HG02938 (cell line): ENCODE data around the gene CCNL1.
"Not testable (repeated sequence)": the region's sequence is repeated elsewhere in the genome, so short reads cannot be mapped to it uniquely, and the experiment has no call there.

Experiments used
- ATAC-seq: cut with Tn5 transposase; IDR thresholded peaks from one replicate; pipeline ENCODE4 v1.9.1; 2021; ENCODE audit warnings: mild to moderate bottlenecking, moderate library complexity; ENCODE audit not compliant: unreplicated experiment

The CCNL1 gene

DNA sequence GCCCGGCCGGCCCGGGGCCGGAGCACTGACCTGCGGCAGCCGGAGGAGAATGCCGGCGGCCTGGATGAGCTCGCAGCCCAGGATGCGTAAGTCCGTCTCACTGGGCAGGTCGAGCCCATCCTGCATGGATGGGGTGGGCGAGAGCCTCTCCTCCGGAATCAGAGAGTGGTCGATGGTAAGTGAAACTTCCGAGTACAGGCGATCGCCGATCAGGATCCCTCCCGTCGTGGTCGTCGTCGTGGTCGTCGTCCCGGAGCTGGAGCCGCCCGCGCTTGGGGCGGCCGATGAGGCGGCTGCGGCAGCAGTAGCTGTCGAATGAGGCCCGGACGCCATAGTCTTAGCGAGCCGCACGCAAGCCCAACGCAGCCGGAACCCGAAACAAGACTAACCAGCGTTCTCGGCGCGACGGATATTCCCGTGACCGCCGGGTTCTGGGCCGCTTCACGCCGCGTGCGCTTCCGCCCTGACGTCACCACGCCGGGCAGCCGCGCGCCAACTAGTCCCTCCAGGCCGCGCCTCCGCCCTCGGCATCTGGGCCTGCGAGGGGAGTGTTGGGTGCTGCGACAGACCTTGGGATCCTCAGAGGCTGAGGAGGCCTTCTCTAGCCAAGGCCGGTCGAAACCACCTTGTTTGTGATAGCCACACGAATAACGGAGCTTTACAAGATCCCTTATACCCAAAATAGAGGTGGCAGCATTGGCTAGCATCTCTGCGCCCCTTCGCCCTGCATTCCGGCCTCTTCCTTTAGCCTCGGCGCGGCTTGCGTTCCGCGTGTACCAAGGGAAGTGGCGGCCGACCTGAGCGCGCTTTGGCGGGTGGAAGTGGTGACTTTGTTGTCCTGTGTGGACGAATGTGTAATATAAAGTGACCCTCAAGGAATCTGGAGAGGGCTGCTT lies at the start of gene CCNL1:
CCNL1 (minus strand) TSS at position 386 of the 896 bp plus-strand sequence; CDS start at position 333, 53 bp downstream.
- peak; percentile 79 for ATAC-seq

DNA sequence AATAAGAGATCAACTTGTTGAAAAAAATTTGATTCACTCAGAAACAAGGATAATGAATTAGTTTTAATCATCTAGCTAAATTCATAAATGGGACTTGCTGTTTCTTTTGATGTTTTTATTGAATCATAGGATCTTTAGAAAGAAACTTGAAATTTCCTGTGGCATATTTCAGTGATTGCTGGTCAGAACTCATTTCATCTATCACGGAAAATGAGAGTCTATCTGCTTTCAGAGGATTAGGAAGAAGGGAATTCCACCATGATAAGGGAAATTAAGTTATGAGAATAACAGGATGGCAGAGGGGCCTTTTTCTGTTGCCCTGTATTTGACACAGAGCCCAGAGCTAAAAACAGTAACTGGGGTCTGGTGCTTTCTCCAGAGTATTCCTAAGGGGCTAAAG lies 44.9 kb upstream of the CCNL1 start:
- ATAC-seq: no peak

DNA sequence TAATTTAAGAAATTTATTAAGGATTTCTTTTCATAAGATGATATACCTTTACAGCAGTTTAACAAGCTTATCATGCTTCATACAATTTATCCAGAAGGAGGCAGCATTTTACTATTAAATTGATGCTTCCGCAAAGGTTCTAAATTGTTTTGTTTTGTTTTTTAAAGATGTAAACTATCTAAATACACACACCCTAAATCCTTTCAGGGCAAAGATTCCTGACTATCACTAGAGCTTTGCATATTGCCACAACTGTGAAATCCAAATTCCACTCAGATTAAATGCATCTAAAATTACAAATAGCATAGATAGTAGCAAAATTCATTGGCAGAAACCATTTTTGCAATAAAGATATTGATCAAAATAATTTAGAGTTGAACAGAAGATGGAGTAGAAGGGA lies 44.5 kb upstream of the CCNL1 start:
- ATAC-seq: no peak

DNA sequence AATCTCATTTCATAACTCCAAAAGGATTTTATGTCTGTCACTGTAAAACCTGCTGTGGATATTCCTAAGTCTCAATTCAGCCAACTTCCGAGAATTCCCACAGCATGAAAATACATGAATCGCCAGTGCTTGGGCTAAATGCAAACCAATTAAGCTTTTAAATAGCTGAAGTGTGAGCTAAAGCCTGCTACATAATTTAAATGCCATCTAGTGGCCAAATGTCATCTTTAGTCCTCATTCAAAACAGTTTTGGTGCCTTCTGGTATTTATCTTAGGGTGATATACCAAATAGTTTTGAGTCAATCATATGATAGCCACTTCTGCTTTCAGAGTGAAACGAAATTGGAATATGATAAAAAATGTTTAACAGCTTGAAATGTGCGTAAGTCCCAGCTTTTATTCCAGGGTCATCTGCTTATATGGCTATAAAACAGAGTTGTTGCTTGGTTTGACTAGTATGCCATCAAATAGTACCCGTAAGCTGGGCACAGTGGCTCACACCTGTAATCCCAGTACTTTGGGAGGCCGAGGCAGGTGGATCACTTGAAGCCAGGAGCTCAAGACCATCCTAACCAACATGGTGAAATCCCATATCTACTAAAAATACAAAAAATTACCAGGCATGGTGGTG lies 41.8 kb upstream of the CCNL1 start:
- peak; percentile 66 for ATAC-seq

DNA sequence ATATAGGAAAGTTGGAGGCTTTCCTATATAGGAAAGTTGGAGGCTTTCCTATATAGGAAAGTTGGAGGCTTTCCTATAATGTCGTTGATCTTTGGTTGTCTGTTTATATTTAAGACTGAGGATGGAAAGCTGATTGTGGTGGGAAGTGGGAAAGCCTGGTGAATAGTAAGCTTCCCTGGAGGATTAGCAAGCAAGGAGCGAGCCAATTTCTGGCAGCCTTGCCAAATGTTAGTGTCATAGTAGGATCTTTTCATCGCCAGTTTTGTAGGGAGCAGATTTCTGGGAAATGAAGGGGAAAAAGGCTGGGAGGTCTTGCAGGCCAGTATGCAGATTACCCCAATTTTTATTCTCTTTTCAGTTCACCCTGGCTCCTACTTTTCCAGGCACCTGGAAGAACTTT lies 39.9 kb upstream of the CCNL1 start:
- no peak for ATAC-seq

DNA sequence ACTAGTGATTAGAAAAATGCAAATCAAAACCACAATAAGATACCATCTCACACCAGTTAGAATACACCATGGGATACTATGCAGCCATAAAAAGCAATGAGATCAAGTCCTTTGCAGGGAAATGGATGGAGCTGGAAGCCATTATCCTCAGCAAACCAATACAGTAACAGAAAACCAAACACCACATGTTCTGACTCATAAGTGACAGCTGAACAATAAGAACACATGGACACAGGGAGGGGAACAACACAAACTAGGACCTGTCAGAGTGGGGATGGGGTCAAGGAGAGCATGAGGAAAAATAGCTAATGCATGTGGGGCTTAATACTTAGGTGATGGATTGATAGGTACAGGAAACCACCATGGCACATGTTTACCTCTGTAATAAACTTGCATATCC lies 36.0 kb upstream of the CCNL1 start:
- ATAC-seq: no peak

DNA sequence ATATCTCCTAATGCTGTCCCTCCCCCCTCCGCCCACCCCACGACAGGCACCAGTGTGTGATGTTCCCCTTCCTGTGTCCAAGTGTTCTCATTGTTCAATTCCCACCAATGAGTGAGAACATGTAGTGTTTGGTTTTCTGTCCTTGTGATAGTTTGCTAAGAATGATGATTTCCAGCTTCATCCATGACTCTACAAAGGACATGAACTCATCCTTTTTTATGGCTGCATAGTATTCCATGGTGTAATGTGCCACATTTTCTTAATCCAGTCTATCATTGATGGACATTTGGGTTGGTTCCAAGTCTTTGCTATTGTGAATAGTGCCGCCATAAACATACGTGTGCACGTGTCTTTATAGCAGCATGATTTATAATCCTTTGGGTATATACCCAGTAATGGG lies 31.2 kb upstream of the CCNL1 start:
- ATAC-seq: not testable (repeated sequence)

DNA sequence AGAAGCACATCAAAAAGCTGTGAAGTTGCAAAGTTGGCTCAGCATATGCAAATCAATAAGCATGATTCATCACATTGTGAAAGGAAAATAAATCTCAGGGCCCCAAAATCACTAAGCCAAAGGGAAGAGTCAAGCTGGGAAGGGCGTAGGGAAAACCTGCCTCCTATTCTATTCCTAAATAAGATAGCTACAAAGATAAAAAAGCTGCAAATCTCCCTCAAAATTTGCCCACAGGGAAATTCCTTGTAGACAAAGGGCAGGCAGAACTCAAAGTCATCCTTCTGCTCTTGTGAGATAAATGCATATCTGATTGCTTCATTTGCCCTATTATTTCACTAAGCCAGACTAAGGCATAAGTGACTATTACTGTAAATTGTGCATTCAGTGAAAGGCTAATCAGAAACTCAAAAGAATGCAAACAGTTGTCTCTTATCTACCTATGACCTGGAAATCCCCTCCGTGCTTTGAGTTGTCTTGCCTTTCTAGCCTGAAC lies 30.5 kb upstream of the CCNL1 start:
- ATAC-seq: no peak

DNA sequence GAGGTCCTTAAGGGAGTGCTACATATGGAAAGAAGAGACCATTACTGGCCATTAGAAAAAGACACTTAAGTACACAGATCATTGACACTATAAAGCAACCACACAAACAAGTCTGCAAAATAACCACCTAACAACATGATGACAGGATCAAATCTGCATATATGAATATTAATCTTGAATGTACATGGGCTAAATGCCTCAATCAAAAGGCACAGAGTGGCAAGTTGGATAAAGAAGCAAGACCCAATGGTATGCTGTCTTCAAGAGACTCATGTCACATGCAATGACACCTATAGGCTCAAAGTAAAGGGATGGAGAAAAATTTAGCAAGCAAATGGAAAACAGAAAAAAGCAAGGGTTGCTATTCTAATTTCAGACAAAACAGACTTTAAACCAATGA lies 28.4 kb upstream of the CCNL1 start:
- ATAC-seq: no peak

DNA sequence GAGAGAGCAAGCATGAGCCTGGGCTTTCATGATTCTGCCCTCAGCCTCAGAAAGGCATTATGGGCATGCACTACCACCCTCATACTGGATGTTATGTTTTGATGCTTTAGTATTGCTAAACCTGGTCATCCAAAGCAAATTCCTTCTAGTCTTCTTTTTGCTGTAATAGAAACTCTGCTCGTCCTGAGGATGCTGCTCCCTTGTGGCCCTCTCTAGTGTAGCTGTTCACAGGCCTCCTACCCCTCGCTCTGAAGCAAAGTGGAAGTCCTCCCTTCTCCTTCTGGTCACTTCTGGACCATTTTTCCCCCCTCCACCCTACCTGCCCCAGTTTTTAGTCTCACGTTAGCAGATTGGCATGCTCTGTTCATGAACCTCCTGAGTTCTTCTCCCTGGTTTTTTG lies 22.9 kb upstream of the CCNL1 start:
- ATAC-seq: no peak

DNA sequence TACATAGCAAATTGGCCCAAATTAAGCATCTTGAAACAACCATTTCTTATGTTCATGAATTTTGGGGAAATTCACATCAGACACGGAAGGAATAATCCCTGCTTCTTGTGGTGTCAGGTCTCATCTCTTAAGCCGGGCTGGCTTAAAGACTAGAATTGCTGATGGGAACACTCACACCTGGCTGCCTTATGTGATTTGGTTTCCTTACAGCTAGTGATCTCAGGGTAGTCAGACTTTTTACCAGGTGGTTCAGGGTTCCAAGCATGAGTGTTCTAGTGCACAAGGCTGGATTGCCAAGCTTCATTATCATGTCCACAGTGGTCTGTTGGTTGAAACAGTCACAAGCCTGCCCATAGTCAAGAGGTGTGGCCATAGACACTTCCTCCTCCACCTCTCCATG lies 20.3 kb upstream of the CCNL1 start:
- no peak for ATAC-seq

DNA sequence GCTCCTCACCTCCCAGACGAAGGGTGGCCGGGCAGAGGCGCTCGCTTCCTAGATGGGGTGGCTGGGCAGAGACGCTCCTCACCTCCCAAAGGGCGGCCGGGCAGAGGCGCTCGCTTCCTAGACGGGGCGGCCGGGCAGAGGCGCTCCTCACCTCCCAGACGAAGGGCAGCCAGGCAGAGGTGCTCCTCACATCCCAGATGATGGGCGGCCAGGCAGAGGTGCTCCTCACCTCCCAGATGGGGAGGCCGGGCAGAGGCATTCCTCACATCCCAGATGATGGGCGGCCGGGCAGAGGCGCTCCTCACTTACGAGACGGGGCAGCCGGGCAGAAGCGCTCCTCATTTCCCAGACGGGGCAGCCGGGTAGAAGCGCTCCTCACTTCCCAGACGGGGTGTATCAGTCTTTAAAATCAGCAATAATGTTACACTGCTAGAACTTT lies 19.4 kb upstream of the CCNL1 start:
- no peak for ATAC-seq

DNA sequence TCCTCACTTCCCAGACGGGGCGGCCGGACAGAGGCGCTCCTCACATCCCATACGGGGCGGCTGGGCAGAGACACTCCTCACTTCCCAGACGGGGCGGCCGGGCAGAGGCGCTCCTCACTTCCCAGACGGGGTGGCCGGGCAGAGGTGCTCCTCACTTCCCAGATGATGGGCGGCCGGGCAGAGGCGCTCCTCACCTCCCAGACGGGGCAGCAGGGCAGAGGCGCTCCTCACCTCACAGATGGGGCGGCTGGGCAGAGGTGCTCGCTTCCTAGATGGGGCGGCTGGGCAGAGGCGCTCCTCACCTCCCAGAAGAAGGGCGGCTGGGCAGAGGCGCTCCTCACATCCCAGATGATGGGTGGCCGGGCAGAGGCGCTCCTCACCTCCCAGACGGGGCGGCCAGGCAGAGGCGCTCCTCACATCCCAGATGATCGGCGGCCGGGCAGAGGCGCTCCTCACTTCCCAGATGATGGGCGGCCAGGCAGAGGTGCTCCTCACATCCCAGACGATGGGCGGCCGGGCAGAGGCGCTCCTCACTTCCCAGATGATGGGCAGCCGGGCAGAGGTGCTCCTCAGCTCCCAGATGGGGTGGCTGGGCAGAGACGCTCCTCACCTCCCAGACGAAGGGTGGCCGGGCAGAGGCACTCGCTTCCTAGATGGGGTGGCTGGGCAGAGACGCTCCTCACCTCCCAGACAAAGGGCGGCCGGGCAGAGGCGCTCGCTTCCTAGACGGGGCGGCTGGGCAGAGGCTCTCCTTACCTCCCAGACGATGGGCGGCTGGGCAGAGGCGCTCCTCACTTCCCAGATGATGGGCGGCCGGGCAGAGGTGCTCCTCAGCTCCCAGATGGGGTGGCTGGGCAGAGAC lies 18.8 kb upstream of the CCNL1 start:
- ATAC-seq: not testable (repeated sequence)

DNA sequence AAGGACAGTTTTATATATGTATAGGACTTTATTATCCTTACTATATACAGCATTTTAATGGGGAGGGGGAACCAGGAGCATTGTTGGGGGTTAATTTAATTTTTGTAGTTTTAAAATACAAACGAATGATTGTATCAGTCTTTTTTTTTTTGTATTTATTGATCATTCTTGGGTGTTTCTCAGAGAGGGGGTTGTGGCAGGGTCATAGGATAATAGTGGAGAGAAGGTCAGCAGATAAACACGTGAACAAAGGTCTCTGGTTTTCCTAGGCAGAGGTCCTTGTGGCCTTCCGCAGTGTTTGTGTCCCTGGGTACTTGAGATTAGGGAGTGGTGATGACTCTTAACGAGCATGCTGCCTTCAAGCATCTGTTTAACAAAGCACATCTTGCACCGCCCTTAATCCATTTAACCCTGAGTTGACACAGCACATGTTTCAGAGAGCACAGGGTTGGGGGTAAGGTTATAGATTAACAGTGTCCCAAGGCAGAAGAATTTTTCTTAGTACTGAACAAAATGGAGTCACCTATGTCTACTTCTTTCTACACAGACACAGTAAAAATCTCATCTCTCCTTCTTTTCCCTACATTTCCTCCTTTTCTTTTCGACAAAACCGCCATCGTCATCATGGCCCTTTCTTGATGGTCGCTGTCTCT lies 18.0 kb upstream of the CCNL1 start:
- not testable (repeated sequence) for ATAC-seq

DNA sequence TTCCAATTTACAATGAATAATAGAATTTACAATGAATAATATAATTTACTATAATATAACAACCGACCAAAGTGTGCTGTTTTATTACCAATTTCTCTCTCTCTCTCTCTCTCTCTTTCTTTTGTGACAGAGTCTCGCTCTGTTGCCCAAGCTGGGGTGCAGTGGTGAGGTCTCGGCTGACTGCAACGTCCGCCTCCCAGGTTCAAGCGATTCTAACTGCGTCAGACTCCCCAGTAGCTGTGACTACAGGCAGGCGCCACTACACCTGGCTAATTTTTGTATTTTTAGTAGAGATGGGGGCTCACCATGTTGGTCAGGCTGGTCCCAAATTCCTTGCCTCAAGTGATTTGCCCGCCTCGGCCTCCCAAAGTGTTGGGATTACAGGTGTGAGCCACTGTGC lies 17.0 kb upstream of the CCNL1 start:
- no peak for ATAC-seq

DNA sequence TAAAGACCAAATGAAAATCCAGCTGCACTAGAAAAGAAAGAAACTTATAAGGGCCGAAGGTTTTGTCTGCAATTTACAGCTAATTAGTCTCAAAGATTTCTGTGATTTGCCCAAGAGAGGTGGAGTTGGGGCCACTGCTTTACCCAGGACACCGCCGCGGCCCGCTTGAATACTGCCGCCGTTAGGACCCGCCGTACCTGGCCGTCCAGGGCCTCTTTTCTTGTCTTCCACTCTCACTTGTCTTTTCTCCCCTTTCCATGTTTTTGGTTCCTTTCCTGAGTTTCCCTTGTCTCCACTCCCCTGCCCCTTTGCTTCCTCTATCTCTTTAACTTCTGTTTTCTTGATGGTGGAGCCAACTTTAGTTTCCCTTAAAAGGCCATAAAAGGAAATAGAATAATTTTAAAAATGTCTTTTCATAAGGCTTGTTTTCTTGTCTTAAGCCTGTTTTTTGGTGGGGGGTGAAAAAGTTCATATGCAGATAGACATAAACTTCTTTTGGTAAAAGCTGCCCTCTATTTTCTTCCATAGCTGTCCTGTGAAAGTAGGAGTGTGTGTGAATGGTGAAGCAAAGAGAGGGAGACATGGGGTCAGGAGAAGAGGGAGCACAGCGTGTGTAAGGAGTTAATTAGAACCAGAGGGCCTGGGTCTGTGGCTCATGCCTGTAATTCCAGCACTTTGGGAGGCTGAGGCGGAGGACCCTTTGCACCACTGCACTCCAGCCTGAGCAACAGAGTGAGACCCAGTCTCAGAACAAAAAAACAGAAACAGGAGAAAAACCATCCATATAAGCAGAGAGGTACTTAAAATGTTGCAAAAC lies 16.0 kb upstream of the CCNL1 start:
- ATAC-seq: no peak

DNA sequence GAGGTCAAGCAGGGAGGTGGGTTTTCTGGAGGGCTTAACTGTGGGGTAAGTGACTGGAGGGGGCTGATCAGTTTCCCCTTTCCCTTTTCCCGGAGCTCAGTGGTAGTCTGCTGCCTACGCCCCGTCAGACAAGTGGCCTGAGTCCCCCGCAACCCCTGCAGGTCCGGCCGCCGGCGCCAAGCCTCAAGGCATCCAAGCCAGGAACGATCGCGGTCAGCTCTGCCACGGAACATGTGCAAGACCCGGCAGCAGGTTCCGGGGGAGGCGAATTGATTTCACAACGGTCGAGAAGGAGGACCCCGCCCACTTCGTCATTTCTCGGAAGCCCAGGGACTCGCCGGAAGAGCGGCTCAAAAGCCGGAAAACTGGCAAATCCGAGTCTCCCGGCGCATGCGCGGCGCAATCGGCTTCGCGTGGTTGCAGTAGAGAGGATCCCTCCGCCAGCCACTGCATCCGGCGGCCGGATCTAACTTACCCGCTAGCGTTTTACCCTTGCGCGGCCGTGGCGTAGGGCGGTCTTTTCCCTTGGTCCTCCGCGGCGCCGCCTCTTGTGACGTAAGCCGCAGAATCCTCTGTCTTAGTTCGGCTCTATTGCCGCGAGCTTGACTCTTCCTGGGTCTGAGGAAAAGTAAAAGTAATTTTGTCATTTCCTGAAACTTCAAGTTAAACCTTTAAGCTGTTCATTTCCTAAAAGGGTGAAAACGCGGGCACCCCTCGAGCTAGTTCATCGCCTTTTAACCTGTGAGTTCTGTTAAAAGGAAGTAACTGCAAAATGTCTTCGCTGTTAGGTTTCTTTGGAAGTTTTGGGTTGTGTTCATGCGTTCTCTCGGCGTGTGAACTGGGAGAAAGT lies 14.9 kb upstream of the CCNL1 start:
- peak; percentile 92 for ATAC-seq

DNA sequence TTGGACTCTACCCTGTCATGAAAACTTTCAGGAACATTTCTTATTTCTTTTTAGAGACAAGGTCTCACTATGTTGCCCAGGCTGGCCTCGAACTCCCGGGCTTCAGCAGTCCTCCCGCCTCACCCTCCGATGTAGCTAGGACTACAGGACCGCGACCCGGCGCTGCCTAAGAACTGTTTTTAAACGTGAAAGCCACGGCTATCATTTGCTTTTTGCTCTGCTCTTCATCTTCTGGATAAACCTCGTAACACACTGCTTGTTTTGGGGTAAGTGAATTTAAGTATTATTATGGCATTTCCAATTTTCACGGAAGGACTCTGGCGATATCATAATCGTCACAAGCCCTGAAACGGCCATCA lies 14.3 kb upstream of the CCNL1 start:
- ATAC-seq: no peak

DNA sequence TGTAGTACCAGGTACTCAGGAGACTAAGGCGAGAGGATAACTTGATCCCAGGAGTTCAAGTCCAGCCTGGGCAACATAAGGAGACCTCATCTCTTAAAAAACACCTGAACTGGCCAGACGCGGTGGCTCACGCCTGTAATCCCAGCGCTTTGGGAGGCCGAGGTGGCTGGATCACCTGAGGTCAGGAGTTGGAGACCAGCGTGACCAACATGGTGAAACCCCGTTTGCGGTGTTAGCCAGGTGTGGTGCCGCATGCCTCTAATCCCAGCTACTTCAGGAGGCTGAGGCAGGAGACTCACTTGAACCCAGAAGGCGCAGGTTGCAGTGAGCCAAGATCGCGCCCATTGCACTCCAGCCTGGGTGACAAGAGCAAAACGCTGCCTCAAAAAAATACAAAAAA lies 13.4 kb upstream of the CCNL1 start:
- ATAC-seq: not testable (repeated sequence)
